ENCODE results near the gene CLEC16A.

CLEC16A gene

DNA sequence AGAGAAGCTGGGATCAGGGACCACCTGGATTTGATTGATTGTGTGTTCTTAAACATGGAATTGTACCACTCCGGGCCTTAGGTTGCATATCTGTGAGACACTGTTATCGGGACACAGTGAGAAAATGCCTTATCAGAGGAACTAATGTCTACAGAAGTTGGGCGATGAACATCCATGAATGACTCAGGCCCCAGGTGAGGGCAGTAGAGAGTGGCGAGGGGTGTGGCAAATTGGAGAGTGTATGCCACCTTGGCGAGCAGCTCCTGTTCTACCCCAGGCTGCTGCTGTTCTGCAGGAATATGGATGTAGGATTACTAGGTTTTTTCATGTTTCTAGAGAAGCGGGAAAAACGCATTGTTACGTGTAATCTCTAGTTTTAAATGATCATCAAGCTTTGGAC lies 38.8 kb downstream of the CLEC16A start:
- H3K27me3 ChIP-seq (ENCODE audit: control insufficient read depth, low read length) = no peaks in the 10 kb centered on the region
- 0 out of 2 replicates have a peak, but pooled peaks cover 8% of the 10 kb centered on the region for H3F3A ChIP-seq (ENCODE audit: control insufficient read depth, insufficient read depth)
- no peaks in the 10 kb centered on the region for H3K9me2 ChIP-seq (replicated peaks; ENCODE audit: control insufficient read depth, low read length)
- peak overlapping the region; percentile 46 for H3K27ac ChIP-seq (ENCODE audit: low read depth, low read length)
- H3K4me1 ChIP-seq (ENCODE audit: control insufficient read depth, low read length) = peaks cover 37% of the 10 kb centered on the region
- H3K79me2 ChIP-seq (ENCODE audit: control insufficient read depth, low read length) = no peaks in the 10 kb centered on the region
- H3K9me3 ChIP-seq (ENCODE audit: control insufficient read depth, insufficient read depth, low read length) = no peaks in the 10 kb centered on the region
- H3K4me3 ChIP-seq (ENCODE audit: low read length) = peak overlapping the region; percentile 17
- peak overlapping the region; percentile 59 for H3K4me2 ChIP-seq (ENCODE audit: low read length)
- H4K20me1 ChIP-seq (ENCODE audit: control insufficient read depth, insufficient read depth, low read depth, low read length) = no peaks in the 10 kb centered on the region
- TF ChIP-seq CTCF (IDR thresholded peaks at IDR 0.05; ENCODE audit: low read depth, low read length, poor library complexity, severe bottlenecking) (peak; percentile 41), EZH2phosphoT487 (IDR thresholded peaks at IDR 0.05; ENCODE audit: borderline replicate concordance, low read length) (no peak)
- peaks cover 35% of the 10 kb centered on the region for H3K36me3 ChIP-seq (ENCODE audit: control insufficient read depth, low read length)

DNA sequence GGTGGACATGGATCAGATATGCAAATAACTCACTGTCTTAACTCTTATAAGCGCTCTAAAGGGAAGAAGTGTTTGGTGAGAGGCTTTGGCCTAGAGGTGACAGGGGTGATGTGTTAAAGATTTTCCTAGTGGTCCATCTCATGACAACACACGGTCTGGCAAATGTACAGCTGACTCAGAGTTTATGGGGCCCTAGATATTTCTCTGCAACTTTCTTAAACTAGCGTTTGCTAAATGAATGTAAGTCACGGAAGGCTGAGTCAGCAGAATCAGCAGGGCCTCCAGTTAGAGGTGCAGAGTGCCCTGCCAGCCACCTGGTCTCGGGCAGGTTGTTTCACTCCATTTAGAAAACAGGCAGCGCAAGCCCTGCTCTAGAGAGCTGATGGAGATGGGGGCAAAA lies 40.1 kb downstream of the CLEC16A start:
- no peak overlapping the region for H3K27ac ChIP-seq (ENCODE audit: low read depth, low read length)
- H3K27me3 ChIP-seq (ENCODE audit: control insufficient read depth, low read length) = no peaks in the 10 kb centered on the region
- peaks cover 45% of the 10 kb centered on the region for H3K36me3 ChIP-seq (ENCODE audit: control insufficient read depth, low read length)
- peaks cover 37% of the 10 kb centered on the region for H3K4me1 ChIP-seq (ENCODE audit: control insufficient read depth, low read length)
- 0 out of 2 replicates have a peak, but pooled peaks cover 8% of the 10 kb centered on the region for H3F3A ChIP-seq (ENCODE audit: control insufficient read depth, insufficient read depth)
- no peak overlapping the region; the same call in 1 of the 2 replicates for H3K4me2 ChIP-seq (ENCODE audit: low read length)
- H3K9me2 ChIP-seq (replicated peaks; ENCODE audit: control insufficient read depth, low read length) = no peaks in the 10 kb centered on the region
- H3K4me3 ChIP-seq (ENCODE audit: low read length) = no peak overlapping the region
- TF ChIP-seq EZH2phosphoT487 (IDR thresholded peaks at IDR 0.05; ENCODE audit: borderline replicate concordance, low read length) (no peak), CTCF (IDR thresholded peaks at IDR 0.05; ENCODE audit: low read depth, low read length, poor library complexity, severe bottlenecking) (no peak)
- H4K20me1 ChIP-seq (ENCODE audit: control insufficient read depth, insufficient read depth, low read depth, low read length) = no peaks in the 10 kb centered on the region
- no peaks in the 10 kb centered on the region for H3K9me3 ChIP-seq (ENCODE audit: control insufficient read depth, insufficient read depth, low read length)
- H3K79me2 ChIP-seq (ENCODE audit: control insufficient read depth, low read length) = no peaks in the 10 kb centered on the region

- 0 out of 2 replicates have a peak, but pooled peaks cover 3% of the 10 kb centered on the region for H3F3A ChIP-seq (ENCODE audit: control insufficient read depth, insufficient read depth)
- no peaks in the 10 kb centered on the region for H3K9me2 ChIP-seq (replicated peaks; ENCODE audit: control insufficient read depth, low read length)
- no peak overlapping the region for H3K4me3 ChIP-seq (ENCODE audit: low read length)
- no peaks in the 10 kb centered on the region for H3K79me2 ChIP-seq (ENCODE audit: control insufficient read depth, low read length)
- no peaks in the 10 kb centered on the region for H4K20me1 ChIP-seq (ENCODE audit: control insufficient read depth, insufficient read depth, low read depth, low read length)
- no peak overlapping the region for H3K27ac ChIP-seq (ENCODE audit: low read depth, low read length)
- peaks cover 54% of the 10 kb centered on the region for H3K36me3 ChIP-seq (ENCODE audit: control insufficient read depth, low read length)
- no peaks in the 10 kb centered on the region for H3K9me3 ChIP-seq (ENCODE audit: control insufficient read depth, insufficient read depth, low read length)
- peaks cover 24% of the 10 kb centered on the region for H3K4me1 ChIP-seq (ENCODE audit: control insufficient read depth, low read length)
- no peak overlapping the region for H3K4me2 ChIP-seq (ENCODE audit: low read length)
- TF ChIP-seq EZH2phosphoT487 (IDR thresholded peaks at IDR 0.05; ENCODE audit: borderline replicate concordance, low read length) (no peak), CTCF (IDR thresholded peaks at IDR 0.05; ENCODE audit: low read depth, low read length, poor library complexity, severe bottlenecking) (no peak)
- H3K27me3 ChIP-seq (ENCODE audit: control insufficient read depth, low read length) = no peaks in the 10 kb centered on the region
These were observed 43.2 kb downstream of the CLEC16A start for GRCh38 chr16:10987361-10988163.
